Stimulated activated CD4-positive, alpha-beta T cell treated with anti-CD3 and anti-CD28 coated beads, Interleukin-15, amount 100 ng/mL, for 1 hour (primary cell): ENCODE results near the gene NEK3.
"Not testable (repeated sequence)": the region's sequence is repeated elsewhere in the genome, so short reads cannot be mapped to it uniquely, and the experiment has no call there.

ENCODE experiments used
- DNase-seq, 2 donors: peaks; one replicate each; pipeline ENCODE4 v3.0.0-alpha.2; 2020; ENCODE audit warnings: low read depth in 1 of 2, low spot score in 1 of 2

NEK3 gene

GRCh38 chr13:52170828-52171391, 11.5 kb upstream of the NEK3 start:
- DNase-seq, result not testable (repeated sequence)

DNA sequence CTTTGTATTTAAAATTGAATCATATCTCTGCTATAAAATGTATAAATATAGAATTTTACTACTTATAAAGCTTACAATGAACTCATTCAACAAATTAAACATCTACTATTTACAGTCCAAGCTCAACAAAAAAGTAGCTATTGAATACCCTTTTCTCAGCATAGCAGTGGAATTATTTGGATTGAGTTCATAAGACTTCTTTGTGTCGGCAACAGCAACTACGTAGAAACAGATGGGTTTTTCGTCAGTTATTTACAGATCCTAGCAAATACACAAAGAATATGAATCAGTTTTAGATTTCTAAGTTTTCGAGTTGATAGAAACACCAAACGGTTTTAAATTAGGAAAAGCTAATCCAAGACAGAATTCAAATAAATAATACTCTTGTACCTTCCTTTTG, 10.4 kb upstream of the NEK3 start:
- no peak for DNase-seq

GRCh38 chr13:52165411-52165810, 6.0 kb upstream of the NEK3 start:
- DNase-seq, result no peak

GRCh38 chr13:52164989-52165388, 5.6 kb upstream of the NEK3 start:
- no peak for DNase-seq

DNA sequence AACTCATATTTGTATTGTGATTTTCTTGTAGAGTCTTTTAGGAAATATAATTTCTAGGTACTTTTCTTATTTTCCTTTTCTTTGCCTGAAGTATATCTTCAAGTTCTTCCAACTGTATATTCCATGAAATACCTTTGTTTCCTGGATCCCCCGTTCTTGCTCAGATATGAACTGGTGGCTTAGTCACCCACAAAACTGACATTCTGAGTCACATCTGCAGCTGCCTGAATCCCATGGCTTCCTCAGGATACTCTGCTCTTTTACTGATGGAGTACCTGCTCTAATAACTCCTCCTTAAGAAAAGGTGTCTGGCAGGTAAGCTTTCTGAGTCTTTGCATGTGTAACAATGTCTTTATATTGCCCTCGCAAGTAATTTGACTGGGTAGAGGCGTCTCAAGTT, 4.5 kb upstream of the NEK3 start:
- DNase-seq, result not testable (repeated sequence)

DNA sequence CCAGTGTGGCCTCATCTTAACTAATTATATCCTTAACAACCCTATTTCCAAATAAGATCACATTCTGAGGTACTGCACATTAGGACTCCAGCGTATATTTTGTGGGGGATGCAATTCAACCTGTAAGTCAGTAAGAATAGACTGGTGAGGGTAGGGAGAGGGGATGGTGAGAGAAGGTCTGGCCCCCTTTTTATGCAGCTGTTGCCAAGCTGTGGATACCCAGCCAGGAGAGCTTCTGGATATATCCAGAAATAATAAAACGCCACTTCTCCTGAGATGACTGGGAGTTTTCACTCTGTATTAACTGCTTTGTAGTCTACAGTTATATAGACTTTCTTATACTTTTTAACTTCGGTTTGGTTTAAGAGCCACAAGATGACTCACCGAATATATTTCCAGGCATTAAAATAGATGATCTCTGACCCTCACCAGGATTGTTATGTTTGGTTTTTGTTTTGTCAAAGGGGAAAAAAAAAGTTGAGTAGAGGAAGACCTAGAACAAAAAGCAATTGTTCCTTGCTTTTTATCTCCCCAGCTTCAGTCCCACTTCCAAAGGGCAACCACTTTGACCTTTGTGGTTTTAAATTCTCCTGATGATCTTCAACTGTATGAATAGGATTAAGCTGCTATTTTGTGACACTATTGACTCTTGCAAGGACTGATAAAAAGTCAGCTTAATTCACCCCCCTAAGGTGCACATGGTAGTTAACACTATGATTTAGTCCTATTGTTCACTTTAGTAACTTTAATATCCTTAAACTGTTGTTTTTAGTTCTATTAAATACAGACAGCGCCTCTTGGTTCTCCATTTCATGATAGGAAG, 3.1 kb upstream of the NEK3 start:
- no peak for DNase-seq

DNA sequence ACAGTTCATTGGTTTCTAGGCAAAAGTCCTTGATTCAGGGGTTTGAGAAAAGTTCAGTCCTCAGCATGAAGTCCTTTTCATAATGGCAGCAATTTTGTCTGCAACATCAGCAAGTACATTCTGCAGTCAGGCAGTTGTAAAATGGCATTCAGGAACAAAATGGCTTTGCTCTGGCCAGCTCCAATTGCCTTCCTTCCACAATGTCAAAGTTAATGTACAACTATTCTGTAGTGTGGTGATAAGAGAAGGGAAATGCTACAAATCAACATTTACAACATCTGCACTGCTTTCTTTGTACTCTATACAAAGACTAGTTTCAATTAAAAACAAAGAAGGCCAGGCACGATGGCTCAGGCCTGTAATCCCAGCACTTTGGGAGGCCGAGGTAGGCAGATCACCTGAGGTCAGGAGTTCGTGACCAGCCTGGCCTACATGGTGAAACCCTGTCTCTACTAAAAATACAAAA, 1.8 kb upstream of the NEK3 start:
- no peak for DNase-seq

DNA sequence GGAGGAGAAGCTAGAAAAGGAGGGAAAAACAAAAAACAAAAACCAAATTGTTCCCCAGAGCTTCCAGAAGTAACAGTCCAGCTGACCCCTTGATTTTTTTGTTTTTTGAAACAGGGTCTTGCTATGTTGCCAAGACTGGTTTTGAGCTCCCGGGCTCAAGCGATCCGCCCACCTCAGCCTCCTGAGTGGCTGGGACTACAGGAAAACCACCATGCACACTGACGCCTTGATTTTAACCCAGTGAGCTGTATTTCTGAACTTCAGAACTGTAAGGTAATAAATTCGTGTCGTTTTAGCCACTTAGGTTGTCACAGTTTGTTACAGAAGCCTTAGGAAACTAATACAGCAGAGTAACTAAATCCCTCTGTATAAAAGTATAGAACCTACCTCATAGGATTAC, 1.1 kb upstream of the NEK3 start:
- no peak for DNase-seq

- DNase-seq, result no peak
Observed at GRCh38 chr13:52160053-52160452, 656 bp upstream of the NEK3 start.

DNA sequence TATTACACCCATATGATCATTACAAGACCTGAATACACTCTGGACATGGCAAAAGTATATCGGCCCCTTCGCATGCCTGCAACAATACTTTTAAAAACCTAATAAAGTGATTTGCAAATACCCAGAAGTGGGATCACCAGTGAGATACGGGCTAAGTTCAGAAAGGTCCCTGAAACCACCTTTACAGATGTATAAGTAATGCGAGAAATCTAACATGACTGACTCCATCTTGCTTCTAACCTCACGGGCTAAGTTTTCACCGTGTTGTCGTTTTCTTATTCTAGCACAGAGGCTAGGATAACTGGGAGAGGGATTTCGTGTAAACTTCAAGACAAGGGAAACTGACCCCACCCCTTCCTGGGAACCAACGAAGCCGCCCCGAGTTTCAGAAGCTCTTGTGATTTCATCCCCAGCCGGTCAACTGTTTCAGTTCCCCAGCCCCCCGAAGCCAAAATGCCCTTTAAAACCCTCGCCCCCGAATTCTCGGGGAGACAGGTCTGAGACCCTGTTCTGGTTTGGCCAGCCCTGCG, 703 bp downstream of the NEK3 start:
- no peak for DNase-seq

- no peak for DNase-seq
Observed at GRCh38 chr13:52156724-52157261, 2.6 kb downstream of the NEK3 start.

DNA sequence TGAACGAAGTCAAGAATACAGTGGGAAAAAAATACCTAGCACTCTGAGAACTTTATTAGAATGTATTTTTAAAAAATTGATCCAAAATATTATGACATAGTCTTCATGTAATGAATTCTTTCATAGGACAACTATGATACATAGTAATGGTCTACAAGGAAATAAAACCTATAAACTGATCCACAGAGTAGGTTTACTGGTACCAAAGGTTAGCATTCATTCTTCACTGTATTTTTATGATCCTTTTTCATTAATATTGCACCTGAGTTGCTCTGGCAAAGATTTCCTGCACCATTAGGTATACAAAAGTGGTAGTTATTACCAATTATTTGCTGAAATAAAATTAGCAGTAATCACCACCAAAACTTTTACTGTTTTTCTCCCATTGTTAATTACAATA, 4.2 kb downstream of the NEK3 start:
- DNase-seq, result no peak

GRCh38 chr13:52147225-52147624, 12.2 kb downstream of the NEK3 start:
- DNase-seq, result no peak

DNA sequence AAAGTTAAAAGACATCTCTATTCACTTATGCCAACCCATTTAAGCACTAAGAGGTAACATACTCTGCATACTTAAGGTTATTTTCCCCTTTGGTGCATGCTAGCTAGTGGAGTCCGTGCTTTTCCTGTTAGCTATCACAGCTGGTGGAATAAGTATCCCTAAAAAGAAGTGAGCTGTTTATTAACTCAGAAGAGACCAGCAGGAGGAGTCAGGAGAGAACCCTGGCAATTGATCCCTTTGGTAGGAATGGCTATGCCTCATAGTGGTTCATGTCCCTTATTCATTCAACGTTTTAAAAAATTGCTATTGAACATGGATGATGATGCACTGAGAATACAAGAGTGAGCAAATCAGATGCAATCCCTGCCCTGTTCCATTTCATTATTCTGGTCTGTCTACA, 18.1 kb downstream of the NEK3 start:
- DNase-seq, result no peak

DNA sequence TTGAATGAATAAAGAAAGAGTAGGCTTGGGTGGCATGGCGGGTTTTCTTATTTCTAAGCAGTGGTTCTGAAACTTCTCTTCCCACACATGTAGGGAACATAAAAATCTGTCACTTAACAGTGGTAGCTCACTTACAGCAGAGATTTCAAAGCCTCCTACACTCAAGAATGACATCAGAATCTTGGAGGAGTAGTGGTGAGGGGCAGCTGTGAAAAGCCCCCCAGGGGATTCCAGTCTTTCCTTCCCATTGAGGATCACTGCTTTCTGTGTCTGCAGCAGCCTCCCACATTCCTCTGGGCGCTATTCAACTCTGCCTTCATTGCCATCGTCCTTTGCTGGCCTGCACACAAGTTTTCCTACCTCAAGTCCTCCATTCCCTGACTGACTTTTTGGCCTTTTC, 21.9 kb downstream of the NEK3 start:
- no peak for DNase-seq

- no peak for DNase-seq
Observed at GRCh38 chr13:52136763-52137162, 22.6 kb downstream of the NEK3 start.

GRCh38 chr13:52130641-52131040, 28.8 kb downstream of the NEK3 start:
- no peak for DNase-seq

DNA sequence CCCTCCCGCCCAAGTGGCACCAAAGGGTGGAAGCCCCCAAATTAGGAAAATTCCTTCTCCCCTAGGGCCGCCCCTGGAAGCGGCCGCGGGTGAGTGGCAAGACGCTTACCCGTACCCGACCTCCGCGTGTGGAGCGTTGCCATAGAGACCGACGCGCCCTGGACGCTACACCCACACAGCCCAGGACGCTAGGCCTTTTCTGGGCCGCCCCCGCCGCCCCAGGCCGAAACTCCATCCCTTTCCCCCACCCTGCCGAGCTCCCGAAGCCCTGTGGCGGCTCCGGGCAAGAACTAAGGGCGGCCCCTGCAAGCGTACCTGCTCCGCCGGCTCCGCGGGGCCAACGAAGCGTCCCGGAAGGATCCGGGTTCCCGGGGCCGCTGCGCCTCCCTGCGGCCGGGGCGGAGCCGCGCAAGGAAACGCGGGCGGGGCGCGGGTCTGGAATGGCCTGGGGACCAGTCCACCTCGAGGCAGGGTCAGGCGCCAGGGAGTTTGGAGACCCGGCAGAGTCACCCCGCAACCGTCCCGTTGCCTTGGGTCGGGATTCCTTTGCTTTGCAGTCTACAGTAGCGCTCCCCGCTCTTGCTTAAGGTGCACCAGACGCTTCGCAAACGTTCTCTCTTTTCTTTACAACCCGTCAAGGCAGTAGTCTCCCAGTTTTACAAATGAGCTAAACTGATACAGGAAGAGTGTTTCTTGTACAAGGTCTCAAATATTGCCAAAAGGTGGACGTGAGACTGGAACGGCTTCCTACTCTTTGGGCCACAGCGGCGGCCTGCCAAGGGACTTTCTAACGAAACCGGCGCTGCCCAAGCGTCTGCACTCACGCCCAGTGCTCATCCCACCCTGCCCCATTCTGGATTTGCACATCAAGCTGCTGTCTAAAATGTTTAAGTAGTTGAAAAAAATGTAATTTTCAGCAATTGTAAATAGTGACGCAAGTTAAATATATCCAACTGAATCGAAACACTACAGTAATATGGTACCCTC, 30.4 kb downstream of the NEK3 start, which contains the start of gene NEK5:
TSS of gene NEK5 (minus strand) at position 360 of the 987 bp plus-strand sequence. CDS start 1,591 bp downstream, outside the sequence.
- DNase-seq, result peak; percentile 12 to 37

DNA sequence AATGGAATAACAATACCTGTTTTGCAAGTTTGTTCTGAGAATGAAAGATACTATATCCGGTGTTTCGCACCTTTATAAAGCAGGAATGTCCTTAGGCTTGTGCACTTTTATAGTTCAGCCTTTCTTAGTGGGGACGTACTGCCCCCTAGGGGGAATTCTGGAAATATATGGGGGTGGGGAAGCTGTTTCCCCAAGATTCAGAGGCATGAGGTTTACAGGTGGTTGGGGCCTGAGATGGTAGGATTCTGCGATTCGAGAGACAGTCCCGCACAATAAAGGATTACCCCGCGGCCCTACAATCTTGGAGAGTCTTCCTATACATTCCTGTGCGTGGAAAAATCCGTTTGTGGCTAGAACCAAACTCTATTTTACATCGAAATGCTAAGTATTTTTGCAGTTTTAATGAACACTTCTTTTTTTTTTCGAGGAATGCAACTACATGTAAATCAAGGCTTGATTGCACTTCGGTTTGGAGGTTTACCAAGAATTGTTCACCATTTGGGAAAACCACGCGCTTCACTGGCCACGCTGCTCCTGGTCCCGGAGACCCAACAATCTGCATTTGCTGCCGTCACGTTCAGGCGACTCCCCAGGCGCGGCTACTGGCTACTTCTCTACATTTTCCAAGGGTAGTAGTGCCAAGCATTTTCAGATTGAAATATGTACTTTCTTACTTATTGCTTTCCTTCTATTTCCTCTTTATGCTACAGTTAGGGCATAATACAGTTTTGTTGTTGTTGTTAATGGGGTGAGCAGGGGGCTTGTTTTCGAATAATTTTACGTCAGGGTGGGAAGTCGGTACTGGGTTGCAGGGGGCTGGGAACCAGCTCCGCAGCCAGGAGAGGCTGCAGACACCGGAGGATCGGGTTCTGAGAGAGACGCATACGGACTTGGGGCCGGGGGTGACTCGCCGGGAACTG, 31.4 kb downstream of the NEK3 start:
- peak; percentile 12 to 26 for DNase-seq

- no peak for DNase-seq
Observed at GRCh38 chr13:52127378-52127777, 32.0 kb downstream of the NEK3 start.
